Sciatic nerve (tissue), 2 donors: ENCODE measurements around the gene FAM83D. TPM values are rescaled to one million over a fixed set of nuclear protein-coding genes. Genes with fewer than 3 reads are reported as not detected.
"Not testable (repeated sequence)": the region's sequence is repeated elsewhere in the genome, so short reads cannot be mapped to it uniquely, and the experiment has no call there.

Experiments
- ATAC-seq: fragments of 200-7000 bp; cut with Tn5 transposase; one replicate; pipeline ENCODE4 v1.9.1; 2020; ENCODE audit warnings: mild to moderate bottlenecking, moderate library complexity
- DNase-seq: peaks from one replicate; pipeline ENCODE4 v3.0.0-alpha.2; 2020; ENCODE audit warnings: low spot score
- intact Hi-C: fragments of 100-400 bp; cut with DNase I; formaldehyde crosslinking; loops from one replicate; pipeline ENCODE4 v1.14.2; 2022
- total RNA-seq: library from RNA; stranded (reverse); fragmentation: NEBNext Ultra II Directional; extraction: Animal tissue kit (Norgen Biotek cat#: 25700); gene quantifications from one replicate; pipeline ENCODE4 v1.2.1, GENCODE V29; 2021
- donor health status: DM: no; HTN: no; CAD: no.
- donor health status: DM: no; HTN: no; CAD: no.

The FAM83D gene
- total RNA-seq, 1 donor from 2014 or later, result 0.13 TPM

DNA sequence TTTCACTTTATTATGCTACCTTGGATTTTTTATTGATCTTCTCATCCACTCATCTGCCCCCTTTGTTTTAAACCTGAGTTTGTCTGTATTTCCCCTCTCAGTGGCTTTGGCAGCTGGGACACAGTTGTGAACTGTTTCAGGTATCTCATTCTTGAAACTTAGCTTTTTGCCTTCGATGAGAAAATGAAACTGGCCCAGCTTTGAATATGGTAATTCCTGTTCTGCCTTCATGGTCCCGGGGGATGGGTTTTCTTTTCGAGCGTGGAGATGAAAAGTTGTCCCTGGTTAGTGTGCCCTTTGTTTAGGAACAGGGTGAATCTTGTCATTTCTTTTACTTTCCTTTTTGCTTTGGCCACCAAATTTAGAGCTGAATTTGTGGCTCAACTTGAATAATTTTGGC lies 61.6 kb downstream of the FAM83D start:
- no peak for ATAC-seq
- intact Hi-C loops, result no loop called here
- no peak for DNase-seq

DNA sequence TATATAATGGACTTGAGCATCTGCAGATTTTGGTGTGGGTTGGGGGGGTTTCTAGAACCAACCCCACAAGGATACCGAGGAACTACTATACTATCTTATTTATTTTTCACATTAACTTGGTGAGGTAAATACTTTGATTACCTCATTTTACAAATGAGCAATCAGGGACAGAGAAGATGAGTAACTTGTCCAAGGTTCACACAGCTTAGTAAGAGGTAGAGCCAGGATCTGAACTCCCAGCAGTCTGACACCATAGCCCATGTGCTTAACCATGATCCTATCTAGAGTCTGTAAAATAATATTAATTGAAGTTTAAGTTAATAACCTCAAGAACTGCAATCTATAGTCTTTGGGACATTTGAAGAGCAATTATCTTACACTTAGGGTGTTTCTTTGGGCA lies 64.5 kb downstream of the FAM83D start:
- intact Hi-C loops, result loop anchor here (1.0 kb wide), 1 partner anchor 20 kb away; no protein-coding TSS in a partner anchor
- no peak for ATAC-seq
- no peak for DNase-seq

DNA sequence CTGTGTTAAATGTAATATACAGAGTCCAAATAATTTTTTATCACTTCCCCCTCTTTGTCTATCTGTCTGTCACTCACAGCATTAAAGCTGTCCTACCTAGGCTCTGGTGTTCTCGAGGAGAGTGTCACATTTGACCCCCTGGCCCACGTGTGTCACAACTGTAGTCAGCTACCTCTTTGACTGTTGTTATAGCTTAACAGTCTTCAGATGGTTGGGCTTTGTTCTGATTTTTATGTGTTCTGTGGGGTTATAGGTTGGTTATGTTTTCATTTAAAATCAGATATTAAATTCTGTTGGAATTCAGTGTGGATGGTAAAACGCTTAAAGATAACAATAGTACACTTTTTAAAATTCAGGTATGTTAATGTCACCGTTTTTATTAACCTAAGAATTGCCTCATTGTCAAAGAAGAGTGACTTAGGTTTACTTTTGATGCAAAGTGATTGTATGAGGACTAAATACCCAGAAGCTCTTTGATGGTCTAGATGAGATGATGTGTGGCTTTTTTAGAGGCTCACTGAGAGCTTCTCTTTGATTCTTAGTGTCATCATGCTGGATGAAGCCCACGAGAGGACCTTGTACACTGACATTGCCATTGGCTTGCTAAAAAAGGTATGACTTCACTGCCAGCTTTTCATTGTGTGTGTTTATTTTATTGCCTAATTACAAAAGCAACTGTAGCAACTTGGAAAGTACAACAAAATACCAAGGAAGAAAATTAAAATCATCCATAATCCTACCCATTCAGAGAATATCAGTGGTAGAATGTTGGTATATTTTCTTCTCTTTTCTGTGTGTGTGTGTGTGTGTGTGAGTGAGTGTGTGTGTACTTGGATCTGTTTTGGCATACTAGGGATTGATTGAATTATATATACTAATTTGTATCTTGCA lies 65.8 kb downstream of the FAM83D start:
- no peak for DNase-seq
- intact Hi-C loops, result no loop called here
- no peak for ATAC-seq

DNA sequence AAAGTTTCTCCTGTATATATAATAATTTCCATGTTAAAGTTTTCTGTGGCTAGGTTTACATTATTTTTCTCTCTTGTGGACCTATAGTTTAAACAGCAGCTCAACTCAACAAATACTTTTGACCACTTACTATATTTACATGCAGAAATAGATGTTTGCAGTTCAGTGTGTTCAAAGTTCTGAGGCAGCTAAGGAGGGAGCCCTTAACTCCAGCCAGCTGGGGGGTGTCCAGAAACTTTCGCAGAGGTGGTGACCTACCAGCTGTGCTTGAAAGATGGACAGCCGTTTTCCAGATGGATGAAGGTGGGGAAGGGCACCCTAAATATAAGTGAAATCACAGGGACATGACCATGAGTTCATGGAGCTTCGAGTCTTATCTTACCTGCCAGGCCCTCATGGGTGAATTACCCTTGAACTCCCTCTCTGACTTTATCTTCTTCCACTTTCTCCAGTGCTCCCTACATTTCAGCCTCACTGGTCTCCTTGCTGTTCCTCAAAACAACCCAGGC lies 69.4 kb downstream of the FAM83D start:
- intact Hi-C loops, result no loop called here
- ATAC-seq (no peak), DNase-seq (no peak)

DNA sequence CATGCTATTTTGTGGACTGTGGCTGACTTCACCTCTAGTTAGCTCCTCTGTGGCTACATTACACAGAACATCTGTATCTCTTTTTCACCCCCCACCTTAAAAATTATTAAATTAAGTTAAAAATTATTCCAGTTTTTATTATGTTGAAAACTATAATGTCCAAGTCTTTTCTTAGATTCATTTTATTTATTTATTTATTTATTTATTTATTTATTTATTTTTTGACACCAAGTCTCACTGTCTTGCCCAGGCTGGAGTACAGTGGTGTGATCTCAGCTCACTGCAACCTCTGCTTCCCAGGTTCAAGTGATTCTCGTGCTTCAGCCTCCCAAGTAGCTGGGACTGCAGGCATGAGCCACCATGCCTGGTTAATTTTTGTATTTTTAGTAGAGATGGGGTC lies 70.6 kb downstream of the FAM83D start:
- DNase-seq, intact Hi-C loops, ATAC-seq: not testable (repeated sequence)

DNA sequence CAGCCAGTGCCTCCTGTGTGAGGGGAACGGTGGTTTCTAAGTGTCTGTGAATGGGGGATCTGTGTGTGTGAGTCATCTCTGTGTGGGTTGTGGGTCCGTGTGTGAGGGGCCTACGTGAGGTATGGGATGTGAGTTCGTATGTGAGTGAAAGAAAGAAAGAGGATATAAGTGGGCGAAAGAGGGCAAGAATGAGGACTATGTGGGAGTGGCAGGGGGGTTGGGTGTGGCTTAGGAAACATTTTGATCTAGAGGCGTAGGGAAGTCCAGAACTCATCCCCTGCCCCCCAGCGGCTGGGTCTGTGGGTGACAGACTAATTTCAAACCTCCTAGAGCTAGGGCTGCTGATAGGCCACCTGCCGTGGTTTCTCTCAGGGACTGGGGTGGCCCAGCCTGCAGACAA lies 71.4 kb downstream of the FAM83D start:
- DNase-seq (no peak), ATAC-seq (no peak)
- intact Hi-C loops, result no loop called here

DNA sequence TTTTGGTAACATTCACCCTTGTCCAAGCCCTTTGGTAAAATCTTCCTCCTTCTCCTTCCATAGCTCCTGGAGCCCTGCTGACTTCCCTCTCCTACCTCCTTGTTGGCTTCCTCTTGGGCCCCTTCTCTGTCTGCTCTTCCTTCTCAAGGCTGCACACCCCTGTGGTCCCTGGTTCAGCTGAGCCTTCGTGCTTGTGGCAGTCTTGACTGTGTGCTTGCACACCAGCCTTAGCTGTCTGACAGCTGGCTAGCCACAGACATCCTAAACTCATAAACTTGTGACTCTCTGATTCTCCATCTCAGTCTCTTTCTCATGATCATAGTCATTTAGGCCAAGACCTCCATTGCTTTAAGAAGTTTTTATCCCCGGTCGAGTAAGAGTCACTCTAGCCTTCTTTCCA lies 73.0 kb downstream of the FAM83D start:
- ATAC-seq (no peak), DNase-seq (no peak)
- intact Hi-C loops, result no loop called here

DNA sequence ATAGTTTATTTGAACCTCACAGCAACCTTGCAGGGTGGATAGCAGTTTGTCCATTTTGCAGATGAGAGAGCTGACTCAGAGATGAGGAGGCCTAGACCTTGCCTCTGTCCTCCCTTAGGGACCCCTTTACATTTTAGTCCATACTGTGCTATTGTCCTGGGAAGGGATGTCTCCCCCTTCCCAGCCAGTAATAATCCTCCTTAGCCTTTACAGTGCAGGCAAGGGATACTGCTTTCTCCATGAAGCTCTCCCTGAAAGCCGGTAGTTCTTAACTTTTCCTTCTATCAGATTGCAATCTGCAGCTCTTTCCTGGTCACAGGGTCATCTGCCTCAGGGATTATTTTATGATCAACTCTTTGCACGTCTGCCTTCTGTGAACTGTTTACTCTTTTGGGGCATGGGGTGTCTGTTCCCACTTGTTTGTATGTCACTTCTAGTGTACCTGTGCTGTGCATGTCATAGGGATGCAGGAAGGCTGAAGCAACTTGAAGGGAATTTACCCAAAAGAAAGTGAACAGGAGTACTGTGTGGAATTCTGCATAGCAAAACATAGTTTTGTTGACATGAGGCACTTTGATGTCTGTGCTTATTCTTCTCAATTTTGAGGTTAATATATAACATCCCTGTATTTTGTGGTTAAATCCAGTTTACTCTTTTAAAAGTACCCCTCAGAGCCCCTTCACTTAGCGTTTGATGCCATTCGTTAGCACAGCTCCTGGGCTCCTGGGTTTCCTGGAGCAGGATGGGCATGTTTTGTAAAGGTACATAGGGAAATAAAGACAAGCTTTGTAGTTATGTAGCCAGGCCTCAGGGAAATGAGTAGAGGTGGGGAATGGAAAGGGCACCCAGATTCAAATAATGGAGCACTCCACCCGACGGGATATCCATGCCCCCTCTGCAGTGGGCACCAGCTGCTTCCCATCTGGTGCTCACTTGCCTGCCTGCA lies 74.0 kb downstream of the FAM83D start:
- ATAC-seq (no peak), DNase-seq (no peak)
- intact Hi-C loops, result no loop called here

Other genes with a start within 250 kb of the FAM83D start
- gene SLC32A1, start 201.9 kb upstream of the FAM83D start, total RNA-seq, result not detected
- 8.5 TPM for gene ACTR5, start 178.0 kb upstream of the FAM83D start, total RNA-seq
- gene PPP1R16B, start 120.7 kb upstream of the FAM83D start, total RNA-seq, result 7.5 TPM
- 11.3 TPM for gene DHX35, start 35.9 kb downstream of the FAM83D start, total RNA-seq